ENCODE data around the gene GRK5.

The GRK5 gene

GRCh38 chr10:119499677-119500002 lies 292.3 kb downstream of the GRK5 start:
- no peak overlapping the region for H4K91ac ChIP-seq (ENCODE audit: low read depth, low read length)
- H3K36me3 ChIP-seq (ENCODE audit: control insufficient read depth in 1 of 2, insufficient read depth in 2 of 2, low read length in 2 of 2) = no peaks in the 10 kb centered on the region
- H2BK5ac ChIP-seq (ENCODE audit: low read depth, low read length, poor library complexity) = no peak overlapping the region
- H3K27me3 ChIP-seq (ENCODE audit: insufficient read depth, low read length) = no peaks in the 10 kb centered on the region
- no peak overlapping the region for H3K4me3 ChIP-seq (ENCODE audit: low read depth, low read length)
- no peaks in the 10 kb centered on the region for H3K79me1 ChIP-seq (ENCODE audit: low read length)
- no peak overlapping the region for H2AFZ ChIP-seq (ENCODE audit: insufficient read depth, low read length, poor library complexity)
- H3K27ac ChIP-seq (ENCODE audit: low read depth, low read length) = no peak overlapping the region
- H3K4me2 ChIP-seq (ENCODE audit: low read length) = no peak overlapping the region
- no peak overlapping the region for H2BK12ac ChIP-seq (ENCODE audit: low read length)
- H3K14ac ChIP-seq (ENCODE audit: low read length) = no peak overlapping the region
- no peak overlapping the region for H2BK120ac ChIP-seq (ENCODE audit: insufficient read depth, low read length, poor library complexity)
- H3K4ac ChIP-seq (ENCODE audit: low read depth, low read length) = no peak overlapping the region
- H3K23ac ChIP-seq (ENCODE audit: low read length) = no peak overlapping the region
- H2AK5ac ChIP-seq (ENCODE audit: low read length) = no peak overlapping the region
- no peaks in the 10 kb centered on the region for H3K79me2 ChIP-seq (ENCODE audit: control insufficient read depth, insufficient read depth, low read length, poor library complexity)
- no peaks in the 10 kb centered on the region for H3K4me1 ChIP-seq (ENCODE audit: control insufficient read depth in 1 of 2, insufficient read depth in 2 of 2, low read length in 2 of 2)
- no peak for DNase-seq
- H3K18ac ChIP-seq (ENCODE audit: low read length) = no peak overlapping the region
- no CpG with 5 or more reads among the region's 5 CpGs for WGBS (ENCODE audit: extremely low coverage, insufficient coverage, insufficient read length)
- H4K8ac ChIP-seq (ENCODE audit: low read depth, low read length) = no peak overlapping the region
- H3K9me3 ChIP-seq (ENCODE audit: insufficient read depth, low read depth, low read length) = no peaks in the 10 kb centered on the region
- H3K9ac ChIP-seq (ENCODE audit: low read length) = no peak overlapping the region
- no peak overlapping the region for H4K12ac ChIP-seq (ENCODE audit: low read depth, low read length)

- Histone ChIP-seq H3K18ac (ENCODE audit: low read length) (no peak overlapping the region), H3K4me2 (ENCODE audit: low read length) (no peak overlapping the region), H3K79me1 (ENCODE audit: low read length) (no peaks in the 10 kb centered on the region), H3K27ac (ENCODE audit: low read depth, low read length) (no peak overlapping the region), H3K79me2 (ENCODE audit: control insufficient read depth, insufficient read depth, low read length, poor library complexity) (no peaks in the 10 kb centered on the region), H3K4ac (ENCODE audit: low read depth, low read length) (no peak overlapping the region), H2BK12ac (ENCODE audit: low read length) (no peak overlapping the region), H3K4me1 (ENCODE audit: control insufficient read depth in 1 of 2, insufficient read depth in 2 of 2, low read length in 2 of 2) (no peaks in the 10 kb centered on the region), H2AK5ac (ENCODE audit: low read length) (no peak overlapping the region), H3K36me3 (ENCODE audit: control insufficient read depth in 1 of 2, insufficient read depth in 2 of 2, low read length in 2 of 2) (no peaks in the 10 kb centered on the region), H4K12ac (ENCODE audit: low read depth, low read length) (no peak overlapping the region), H2BK120ac (ENCODE audit: insufficient read depth, low read length, poor library complexity) (no peak overlapping the region), H2BK5ac (ENCODE audit: low read depth, low read length, poor library complexity) (no peak overlapping the region), H3K9me3 (ENCODE audit: insufficient read depth, low read depth, low read length) (no peaks in the 10 kb centered on the region), H2AFZ (ENCODE audit: insufficient read depth, low read length, poor library complexity) (no peak overlapping the region), H3K4me3 (ENCODE audit: low read depth, low read length) (no peak overlapping the region), H3K23ac (ENCODE audit: low read length) (no peak overlapping the region), H3K14ac (ENCODE audit: low read length) (no peak overlapping the region), H4K8ac (ENCODE audit: low read depth, low read length) (no peak overlapping the region), H3K27me3 (ENCODE audit: insufficient read depth, low read length) (no peaks in the 10 kb centered on the region), H3K9ac (ENCODE audit: low read length) (no peak overlapping the region), H4K91ac (ENCODE audit: low read depth, low read length) (no peak overlapping the region)
- DNase-seq = no peak
- WGBS (ENCODE audit: extremely low coverage, insufficient coverage, insufficient read length) = no CpG with 5 or more reads among the region's 8 CpGs
Observed at GRCh38 chr10:119500123-119500795, 292.9 kb downstream of the GRK5 start.

GRCh38 chr10:119500821-119501220 lies 293.4 kb downstream of the GRK5 start:
- H2BK12ac ChIP-seq (ENCODE audit: low read length) = no peak overlapping the region
- H3K9me3 ChIP-seq (ENCODE audit: insufficient read depth, low read depth, low read length) = no peaks in the 10 kb centered on the region
- H3K4me2 ChIP-seq (ENCODE audit: low read length) = no peak overlapping the region
- no peak overlapping the region for H4K8ac ChIP-seq (ENCODE audit: low read depth, low read length)
- H4K91ac ChIP-seq (ENCODE audit: low read depth, low read length) = no peak overlapping the region
- H2BK5ac ChIP-seq (ENCODE audit: low read depth, low read length, poor library complexity) = no peak overlapping the region
- H3K14ac ChIP-seq (ENCODE audit: low read length) = no peak overlapping the region
- H3K4me3 ChIP-seq (ENCODE audit: low read depth, low read length) = no peak overlapping the region
- no peak overlapping the region for H2AK5ac ChIP-seq (ENCODE audit: low read length)
- WGBS (ENCODE audit: extremely low coverage, insufficient coverage, insufficient read length) = no CpG with 5 or more reads among the region's 6 CpGs
- no peak overlapping the region for H3K18ac ChIP-seq (ENCODE audit: low read length)
- H4K12ac ChIP-seq (ENCODE audit: low read depth, low read length) = no peak overlapping the region
- H3K27me3 ChIP-seq (ENCODE audit: insufficient read depth, low read length) = no peaks in the 10 kb centered on the region
- no peaks in the 10 kb centered on the region for H3K36me3 ChIP-seq (ENCODE audit: control insufficient read depth in 1 of 2, insufficient read depth in 2 of 2, low read length in 2 of 2)
- no peaks in the 10 kb centered on the region for H3K4me1 ChIP-seq (ENCODE audit: control insufficient read depth in 1 of 2, insufficient read depth in 2 of 2, low read length in 2 of 2)
- H2BK120ac ChIP-seq (ENCODE audit: insufficient read depth, low read length, poor library complexity) = no peak overlapping the region
- no peak overlapping the region for H3K27ac ChIP-seq (ENCODE audit: low read depth, low read length)
- no peak overlapping the region for H3K9ac ChIP-seq (ENCODE audit: low read length)
- H3K23ac ChIP-seq (ENCODE audit: low read length) = no peak overlapping the region
- no peak overlapping the region for H2AFZ ChIP-seq (ENCODE audit: insufficient read depth, low read length, poor library complexity)
- H3K79me1 ChIP-seq (ENCODE audit: low read length) = no peaks in the 10 kb centered on the region
- no peak overlapping the region for H3K4ac ChIP-seq (ENCODE audit: low read depth, low read length)
- no peak for DNase-seq
- H3K79me2 ChIP-seq (ENCODE audit: control insufficient read depth, insufficient read depth, low read length, poor library complexity) = no peaks in the 10 kb centered on the region

GRCh38 chr10:119501690-119502089 lies 294.3 kb downstream of the GRK5 start:
- Histone ChIP-seq H3K4ac (ENCODE audit: low read depth, low read length) (no peak overlapping the region), H3K27me3 (ENCODE audit: insufficient read depth, low read length) (no peaks in the 10 kb centered on the region), H2BK120ac (ENCODE audit: insufficient read depth, low read length, poor library complexity) (no peak overlapping the region), H2BK5ac (ENCODE audit: low read depth, low read length, poor library complexity) (no peak overlapping the region), H4K12ac (ENCODE audit: low read depth, low read length) (no peak overlapping the region), H4K8ac (ENCODE audit: low read depth, low read length) (no peak overlapping the region), H3K79me2 (ENCODE audit: control insufficient read depth, insufficient read depth, low read length, poor library complexity) (no peaks in the 10 kb centered on the region), H3K18ac (ENCODE audit: low read length) (no peak overlapping the region), H3K4me1 (ENCODE audit: control insufficient read depth in 1 of 2, insufficient read depth in 2 of 2, low read length in 2 of 2) (no peaks in the 10 kb centered on the region), H3K27ac (ENCODE audit: low read depth, low read length) (no peak overlapping the region), H3K9me3 (ENCODE audit: insufficient read depth, low read depth, low read length) (no peaks in the 10 kb centered on the region), H3K4me2 (ENCODE audit: low read length) (no peak overlapping the region), H4K91ac (ENCODE audit: low read depth, low read length) (no peak overlapping the region), H3K14ac (ENCODE audit: low read length) (no peak overlapping the region), H3K79me1 (ENCODE audit: low read length) (no peaks in the 10 kb centered on the region), H2AFZ (ENCODE audit: insufficient read depth, low read length, poor library complexity) (no peak overlapping the region), H2AK5ac (ENCODE audit: low read length) (no peak overlapping the region), H2BK12ac (ENCODE audit: low read length) (no peak overlapping the region), H3K4me3 (ENCODE audit: low read depth, low read length) (no peak overlapping the region), H3K36me3 (ENCODE audit: control insufficient read depth in 1 of 2, insufficient read depth in 2 of 2, low read length in 2 of 2) (no peaks in the 10 kb centered on the region), H3K9ac (ENCODE audit: low read length) (no peak overlapping the region), H3K23ac (ENCODE audit: low read length) (no peak overlapping the region)
- WGBS (ENCODE audit: extremely low coverage, insufficient coverage, insufficient read length) = no CpG with 5 or more reads among the region's 2 CpGs
- no peak for DNase-seq
